HCT116 (cell line): ENCODE data around the gene KCNH2. TPM values are rescaled to one million over a fixed set of nuclear protein-coding genes. Genes with fewer than 3 reads are reported as not detected.
A peak's percentile ranks its signal among the peaks of the same experiment; 100 is the strongest.

Source experiments
- ATAC-seq: fragments of 200-7000 bp; cut with Tn5 transposase; 2 replicates; pipeline ENCODE4 v1.9.1; 2020; ENCODE audit warnings: mild to moderate bottlenecking, moderate library complexity
- BruUV-seq: library from RNA; stranded (reverse); fragments of 400-500 nt; replicated peaks from 2 replicates; lab custom pipeline; 2021; lab: Mats Ljungman, UMichigan
- CTCF ChIA-PET: fragments of 300-600 bp; sonication (Branson Sonifier 250); formaldehyde crosslinking; loops from one replicate; lab custom pipeline; 2021; ENCODE audit warnings: antibody characterized with exemption; lab: Charles Lee
- POLR2A ChIA-PET: fragments of 300-600, 350-600 bp; sonication (Branson Sonifier 250); formaldehyde crosslinking; loops from one replicate; lab custom pipeline; 2021; ENCODE audit warnings: antibody characterized with exemption; lab: Charles Lee
- RAD21 ChIA-PET, 2 experiments: fragments of 300-600 bp; sonication (Branson Sonifier 250); formaldehyde crosslinking; loops; one replicate each; lab custom pipeline; 2023; ENCODE audit warnings: low total read pairs in 2 of 2; ENCODE audit not compliant: uncharacterized antibody in 2 of 2, unreplicated experiment in 2 of 2, low non-redundant PET in 1 of 2; lab: Charles Lee
- DNase-seq: peaks from one replicate; pipeline ENCODE4 v3.0.0-alpha.2; 2010; ENCODE audit warnings: low read depth, low spot score
- H2AFZ ChIP-seq: fragments of 200-600 bp; shearing (Covaris generic), sonication (generic); 2 replicates; pipeline ENCODE4 v1.6.1; 2017; ENCODE audit warnings: low read depth, mixed run types, mixed read lengths, antibody characterized with exemption, low read length; ENCODE audit not compliant: poor library complexity, severe bottlenecking
- H3K27ac ChIP-seq: 2 replicates; pipeline ENCODE4 v1.5.1; 2012; ENCODE audit warnings: low read depth, low read length
- H3K27me3 ChIP-seq: fragments of 200-600 bp; sonication (generic); 2 replicates; pipeline ENCODE4 v1.6.1; 2016; ENCODE audit warnings: mixed run types, low read length, mixed read lengths; ENCODE audit not compliant: insufficient read depth
- H3K36me3 ChIP-seq, 2 experiments: fragments of 200-500 bp in 1 of 2; fragments of 200-600 bp in 1 of 2; sonication (Bioruptor generic) in 1 of 2; sonication (generic) in 1 of 2; 2 replicates each; pipeline versions ENCODE4 v1.5.1 to v1.6.1; 2014 to 2016; ENCODE audit warnings: low read length in 2 of 2, inconsistent platforms in 1 of 2, mixed read lengths in 1 of 2, mixed run types in 1 of 2; ENCODE audit not compliant: insufficient read depth in 2 of 2, control insufficient read depth in 1 of 2
- H3K4me1 ChIP-seq, 2 experiments: fragments of 200-600 bp in 1 of 2; sonication (generic) in 1 of 2; 2 replicates each; pipeline versions ENCODE4 v1.5.1 to v1.6.1; 2012 to 2017; ENCODE audit warnings: low read length in 2 of 2, inconsistent platforms in 1 of 2, mild to moderate bottlenecking in 1 of 2, mixed read lengths in 1 of 2, mixed run types in 1 of 2, moderate library complexity in 1 of 2; ENCODE audit not compliant: insufficient read depth in 2 of 2, control insufficient read depth in 1 of 2
- H3K4me2 ChIP-seq: fragments of 200-600 bp; sonication (generic); 2 replicates; pipeline ENCODE4 v1.6.1; 2017; ENCODE audit warnings: mixed run types, low read length, mixed read lengths
- H3K4me3 ChIP-seq, 2 experiments: fragments of 200-600 bp in 1 of 2; sonication (generic) in 1 of 2; replicated peaks in 1 of 2; 2 replicates each; pipeline ENCODE4 v1.5.1; 2011 to 2016; ENCODE audit warnings: low read length in 2 of 2, control low read depth in 1 of 2, low read depth in 1 of 2, mild to moderate bottlenecking in 1 of 2, mixed read lengths in 1 of 2, mixed run types in 1 of 2
- H3K79me2 ChIP-seq: fragments of 200-600 bp; sonication (generic); 2 replicates; pipeline ENCODE4 v1.6.1; 2017; ENCODE audit warnings: mild to moderate bottlenecking, mixed run types, low read length, moderate library complexity, mixed read lengths; ENCODE audit not compliant: insufficient read depth
- H3K9ac ChIP-seq: fragments of 200-600 bp; sonication (generic); 2 replicates; pipeline ENCODE4 v1.6.1; 2016; ENCODE audit warnings: low read length, mixed read lengths
- H3K9me2 ChIP-seq: fragments of 200-600 bp; sonication (generic), shearing (Covaris generic); 2 replicates; pipeline ENCODE4 v1.6.1; 2017; ENCODE audit warnings: mixed run types, mild to moderate bottlenecking, moderate library complexity; ENCODE audit not compliant: insufficient read depth
- H3K9me3 ChIP-seq, 2 experiments: fragments of 200-500 bp in 1 of 2; fragments of 200-600 bp in 1 of 2; sonication (Bioruptor generic) in 1 of 2; sonication (generic) in 1 of 2; 2 replicates each; pipeline ENCODE4 v1.6.1; 2014 to 2017; ENCODE audit warnings: low read length in 2 of 2, mixed read lengths in 2 of 2, inconsistent platforms in 1 of 2, low read depth in 1 of 2, mild to moderate bottlenecking in 1 of 2, mixed run types in 1 of 2, moderate library complexity in 1 of 2; ENCODE audit not compliant: control insufficient read depth in 1 of 2, insufficient read depth in 1 of 2
- H4K20me1 ChIP-seq: fragments of 200-600 bp; sonication (generic), shearing (Covaris generic); 2 replicates; pipeline ENCODE4 v1.6.1; 2017; ENCODE audit warnings: mixed run types, mild to moderate bottlenecking, moderate library complexity; ENCODE audit not compliant: insufficient read depth
- CBX3 ChIP-seq: IDR thresholded peaks from 2 replicates; pipeline ENCODE4 v1.6.1; 2012; ENCODE audit warnings: low read depth
- CTCF ChIP-seq, 3 experiments: fragments of 200-600 bp in 1 of 3; sonication (generic) in 1 of 3; IDR thresholded peaks in 2 of 3; conservative IDR thresholded peaks in 1 of 3; 2 replicates each; pipeline ENCODE4 v1.5.1; 2012 to 2017; ENCODE audit warnings: low read depth in 2 of 3, low read length in 2 of 3, antibody characterized with exemption in 1 of 3, borderline replicate concordance in 1 of 3, control low read depth in 1 of 3, mild to moderate bottlenecking in 1 of 3, mixed read lengths in 1 of 3, mixed run types in 1 of 3, moderate library complexity in 1 of 3; ENCODE audit not compliant: insufficient read depth in 1 of 3
- EGR1 ChIP-seq: IDR thresholded peaks from 2 replicates; pipeline ENCODE4 v1.6.1; 2012; ENCODE audit warnings: low read depth
- ELF1 ChIP-seq: IDR thresholded peaks from 2 replicates; pipeline ENCODE4 v1.6.1; 2012; ENCODE audit warnings: low read depth, borderline replicate concordance
- FOSL1 ChIP-seq: IDR thresholded peaks from 2 replicates; pipeline ENCODE4 v1.6.1; 2012; ENCODE audit warnings: low read depth
- JUND ChIP-seq: IDR thresholded peaks from 2 replicates; pipeline ENCODE4 v1.6.1; 2012
- MAX ChIP-seq: IDR thresholded peaks from 2 replicates; pipeline ENCODE4 v1.6.1; 2012
- POLR2AphosphoS5 ChIP-seq: IDR thresholded peaks from 2 replicates; pipeline ENCODE4 v1.6.1; 2011; ENCODE audit warnings: mild to moderate bottlenecking, low read depth, low read length, moderate library complexity
- RAD21 ChIP-seq: IDR thresholded peaks from 2 replicates; pipeline ENCODE4 v1.6.1; 2012; ENCODE audit warnings: low read depth, mild to moderate bottlenecking
- SIN3A ChIP-seq: IDR thresholded peaks from 2 replicates; pipeline ENCODE4 v1.6.1; 2012; ENCODE audit warnings: low read depth
- SRF ChIP-seq: IDR thresholded peaks from 2 replicates; pipeline ENCODE4 v1.6.1; 2012; ENCODE audit warnings: low read depth
- TCF7L2 ChIP-seq: IDR thresholded peaks from 2 replicates; pipeline ENCODE4 v1.7.0; 2011; ENCODE audit warnings: borderline replicate concordance, inconsistent platforms; ENCODE audit not compliant: insufficient read depth, insufficient read length; ENCODE audit errors: extremely low read depth
- YY1 ChIP-seq: IDR thresholded peaks from 2 replicates; pipeline ENCODE4 v1.6.1; 2011; ENCODE audit warnings: low read length, low read depth, moderate library complexity, mild to moderate bottlenecking; ENCODE audit not compliant: insufficient replicate concordance; ENCODE audit errors: extremely low read depth
- ZFX ChIP-seq: fragments of 450-650 bp; IDR thresholded peaks from 2 replicates; pipeline ENCODE4 v1.6.1; 2017
- ZNF274 ChIP-seq: fragments of 200-500 bp; sonication (Bioruptor generic); IDR thresholded peaks from 2 replicates; pipeline ENCODE4 v1.6.1; 2014; ENCODE audit warnings: mild to moderate bottlenecking, low read depth, low read length, inconsistent platforms
- intact Hi-C: fragments of 100-400 bp; cut with micrococcal nuclease; formaldehyde crosslinking; loops from 2 replicates; pipeline ENCODE4 v1.10.0; 2022
- total RNA-seq: library from RNA; stranded (reverse); gene quantifications from one replicate; pipeline ENCODE4 v1.2.1, GENCODE V29; 2021; ENCODE audit not compliant: unreplicated experiment

The KCNH2 gene
- total RNA-seq, 1 experiment from 2014 or later, result 9.7 TPM

DNA sequence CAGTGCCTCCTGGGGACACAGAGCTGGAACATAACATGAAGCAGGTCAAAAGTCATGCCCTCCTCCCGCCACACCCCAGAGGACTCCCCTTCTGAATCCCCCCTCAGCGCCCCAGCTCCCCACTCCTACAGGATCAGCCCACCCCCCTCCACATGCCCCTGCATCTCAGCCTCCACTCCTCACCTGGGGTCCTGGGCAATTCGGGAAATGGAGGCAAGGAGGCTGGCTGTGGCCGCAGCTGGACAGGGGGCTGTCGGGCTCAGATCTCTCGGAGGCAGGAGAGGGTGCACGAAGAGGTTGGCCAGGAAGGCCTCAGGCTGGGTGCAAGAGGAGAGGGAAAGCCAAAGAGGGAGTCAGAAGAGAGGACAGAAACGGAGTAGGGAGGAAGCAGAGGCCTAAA is 38.4 kb upstream of the KCNH2 start:
- H2AFZ ChIP-seq, result no peak overlapping the region
- no peak overlapping the region for H3K9ac ChIP-seq
- CTCF ChIA-PET, result interaction anchor here (1.0 kb wide), 3 partner anchors 8 to 52 kb away, joined by 3 to 7 read pairs (median 3); partner anchors contain the start of gene ABCB8
- DNase-seq (no peak), ATAC-seq (no peak)
- POLR2A ChIA-PET, result no interaction called here
- no peaks in the 10 kb centered on the region for H3K36me3 ChIP-seq
- TF ChIP-seq JUND, result no peak
- TF ChIP-seq CBX3, result no peak
- TF ChIP-seq ZFX, result no peak
- TF ChIP-seq POLR2AphosphoS5, result 0 out of 2 replicates have a peak, but pooled peaks have one; percentile 3
- TF ChIP-seq ELF1, result no peak
- TF ChIP-seq TCF7L2, result no peak
- no peak for TF ChIP-seq RAD21
- no peak for TF ChIP-seq MAX
- no peak for TF ChIP-seq YY1
- RAD21 ChIA-PET, result no interaction called here
- no peak overlapping the region for H3K4me2 ChIP-seq
- H4K20me1 ChIP-seq, result no peaks in the 10 kb centered on the region
- intact Hi-C loops, result loop anchor here (5.0 to 10.0 kb wide), 2 partner anchors 119 to 242 kb away; no protein-coding TSS in a partner anchor
- H3K9me2 ChIP-seq, result no peaks in the 10 kb centered on the region
- BruUV-seq, result no TSS peak
- no peak overlapping the region for H3K27ac ChIP-seq
- no peaks in the 10 kb centered on the region for H3K27me3 ChIP-seq
- peaks cover 0 to 38% of the 10 kb centered on the region in 2 experiments; a peak in 2 of 4 replicates for H3K4me1 ChIP-seq
- H3K9me3 ChIP-seq, result no peaks in the 10 kb centered on the region
- no peaks in the 10 kb centered on the region for H3K79me2 ChIP-seq
- H3K4me3 ChIP-seq, result no peak overlapping the region

DNA sequence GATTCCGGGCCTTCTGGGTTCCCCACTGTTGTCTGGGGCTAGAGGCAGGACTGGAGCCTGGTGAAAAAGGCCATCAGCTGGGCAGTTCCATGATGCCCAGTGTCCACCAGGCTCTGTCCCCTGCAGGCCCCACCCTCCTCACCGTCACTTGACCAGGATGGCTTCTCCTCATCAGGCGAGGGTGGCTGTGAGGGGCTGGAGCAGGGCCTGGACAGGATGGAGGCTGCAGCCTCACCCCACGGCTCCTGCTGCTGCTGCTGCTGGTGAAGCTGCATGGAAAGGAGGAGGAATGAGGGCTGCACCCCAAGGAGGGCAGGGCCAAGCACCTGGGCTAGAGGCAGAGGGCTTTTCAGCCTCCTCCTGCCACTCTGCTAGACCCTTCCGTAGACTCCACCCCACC is 37.8 kb upstream of the KCNH2 start:
- Histone ChIP-seq H3K4me3 (no peak overlapping the region), H2AFZ (no peak overlapping the region), H3K27ac (no peak overlapping the region), H3K4me2 (no peak overlapping the region), H3K9ac (no peak overlapping the region), H3K4me1 (peaks cover 0 to 42% of the 10 kb centered on the region in 2 experiments; a peak in 2 of 4 replicates), H3K36me3 (no peaks in the 10 kb centered on the region), H3K27me3 (no peaks in the 10 kb centered on the region), H3K79me2 (no peaks in the 10 kb centered on the region), H3K9me2 (no peaks in the 10 kb centered on the region), H3K9me3 (no peaks in the 10 kb centered on the region), H4K20me1 (no peaks in the 10 kb centered on the region)
- no TSS peak for BruUV-seq
- intact Hi-C loops, result loop anchor here (5.0 to 10.0 kb wide), 2 partner anchors 119 to 241 kb away; no protein-coding TSS in a partner anchor
- no peak for DNase-seq
- ATAC-seq, result no peak
- RAD21 ChIA-PET, result no interaction called here
- POLR2A ChIA-PET, result no interaction called here
- no peak for TF ChIP-seq SIN3A
- TF ChIP-seq FOSL1, result no peak
- TF ChIP-seq RAD21, result no peak
- no peak for TF ChIP-seq EGR1
- no peak for TF ChIP-seq ZNF274
- TF ChIP-seq CTCF (IDR thresholded peaks at IDR 0.05 in 2 of 3, conservative IDR thresholded peaks at IDR 0.05 in 1 of 3; ENCODE audit: borderline replicate concordance in 1 of 3, insufficient read depth in 1 of 3, low read depth in 2 of 3, low read length in 2 of 3), result no peak
- no peak for TF ChIP-seq CBX3
- TF ChIP-seq YY1, result no peak
- TF ChIP-seq SRF, result no peak
- CTCF ChIA-PET, result no interaction called here
